Mononuclear cell (primary cell): ENCODE results near the gene NKX6-1. TPM values are rescaled to one million over a fixed set of nuclear protein-coding genes. Genes with fewer than 3 reads are reported as not detected.

ENCODE experiments used
- H3K27me3 ChIP-seq: 2 replicates; pipeline ENCODE4 v1.6.0; 2011; ENCODE audit warnings: low read length, control low read depth; ENCODE audit not compliant: insufficient read depth
- H3K4me1 ChIP-seq: 2 replicates; pipeline ENCODE4 v1.5.1; 2011; ENCODE audit warnings: mild to moderate bottlenecking, low read length, control low read depth; ENCODE audit not compliant: insufficient read depth
- H3K4me3 ChIP-seq: 2 replicates; pipeline ENCODE4 v1.5.1; 2011; ENCODE audit warnings: mild to moderate bottlenecking, low read length, moderate library complexity
- H3K9me3 ChIP-seq: 2 replicates; pipeline ENCODE4 v1.5.1; 2011; ENCODE audit warnings: low read depth, mild to moderate bottlenecking, control low read depth, low read length
- total RNA-seq: library from RNA; depleted of rRNA; stranded (reverse); fragments of >200 nt; gene quantifications from one replicate; pipeline ENCODE4 v1.2.3, GENCODE V29; 2012

NKX6-1 gene
- total RNA-seq, result not detected

GRCh38 chr4:84498935-84499623, at the start of gene NKX6-1:
NKX6-1 (minus strand) TSS chr4:84499292; CDS start chr4:84498228, 1,064 bp downstream.
- Histone ChIP-seq H3K4me1 (peaks cover 34% of the 10 kb centered on the region), H3K27me3 (peaks cover 98% of the 10 kb centered on the region), H3K9me3 (no peaks in the 10 kb centered on the region), H3K4me3 (peak within 1 kb of the TSS; percentile 18)

- H3K4me3 ChIP-seq, result no peak overlapping the region
- no peaks in the 10 kb centered on the region for H3K4me1 ChIP-seq
Measured at GRCh38 chr4:84547211-84547610, 48.1 kb upstream of the NKX6-1 start.

GRCh38 chr4:84545093-84545492, 46.0 kb upstream of the NKX6-1 start:
- no peaks in the 10 kb centered on the region for H3K9me3 ChIP-seq
- no peak overlapping the region for H3K4me3 ChIP-seq
- no peaks in the 10 kb centered on the region for H3K27me3 ChIP-seq
- H3K4me1 ChIP-seq, result no peaks in the 10 kb centered on the region

More at GRCh38 chr4:84547211-84547610, 48.1 kb upstream of the NKX6-1 start:
- no peaks in the 10 kb centered on the region for H3K9me3 ChIP-seq
- no peaks in the 10 kb centered on the region for H3K27me3 ChIP-seq

GRCh38 chr4:84535901-84536300, 36.8 kb upstream of the NKX6-1 start:
- no peaks in the 10 kb centered on the region for H3K4me1 ChIP-seq
- no peaks in the 10 kb centered on the region for H3K27me3 ChIP-seq
- H3K4me3 ChIP-seq, result no peak overlapping the region
- no peaks in the 10 kb centered on the region for H3K9me3 ChIP-seq

GRCh38 chr4:84531689-84532088, 32.6 kb upstream of the NKX6-1 start:
- Histone ChIP-seq H3K27me3 (no peaks in the 10 kb centered on the region), H3K9me3 (no peaks in the 10 kb centered on the region), H3K4me1 (no peaks in the 10 kb centered on the region), H3K4me3 (no peak overlapping the region)

- H3K4me3 ChIP-seq, result no peak overlapping the region
- no peaks in the 10 kb centered on the region for H3K4me1 ChIP-seq
- no peaks in the 10 kb centered on the region for H3K9me3 ChIP-seq
- H3K27me3 ChIP-seq, result no peaks in the 10 kb centered on the region
Measured at GRCh38 chr4:84530871-84531270, 31.8 kb upstream of the NKX6-1 start.

- no peak overlapping the region for H3K4me3 ChIP-seq
- H3K9me3 ChIP-seq, result no peaks in the 10 kb centered on the region
- no peaks in the 10 kb centered on the region for H3K27me3 ChIP-seq
- no peaks in the 10 kb centered on the region for H3K4me1 ChIP-seq
Measured at GRCh38 chr4:84530454-84530853, 31.4 kb upstream of the NKX6-1 start.

- Histone ChIP-seq H3K27me3 (no peaks in the 10 kb centered on the region), H3K4me3 (no peak overlapping the region), H3K4me1 (no peaks in the 10 kb centered on the region), H3K9me3 (no peaks in the 10 kb centered on the region)
Measured at GRCh38 chr4:84529169-84529751, 30.2 kb upstream of the NKX6-1 start.

- H3K4me1 ChIP-seq, result no peaks in the 10 kb centered on the region
- H3K27me3 ChIP-seq, result no peaks in the 10 kb centered on the region
- no peaks in the 10 kb centered on the region for H3K9me3 ChIP-seq
- H3K4me3 ChIP-seq, result no peak overlapping the region
Measured at GRCh38 chr4:84527391-84527790, 28.3 kb upstream of the NKX6-1 start.

- Histone ChIP-seq H3K4me1 (no peaks in the 10 kb centered on the region), H3K9me3 (no peaks in the 10 kb centered on the region), H3K4me3 (no peak overlapping the region), H3K27me3 (peaks cover 37% of the 10 kb centered on the region)
Measured at GRCh38 chr4:84515075-84515474, 16.0 kb upstream of the NKX6-1 start.

- Histone ChIP-seq H3K9me3 (no peaks in the 10 kb centered on the region), H3K4me1 (no peaks in the 10 kb centered on the region), H3K27me3 (peaks cover 60% of the 10 kb centered on the region)
Measured at GRCh38 chr4:84512277-84512676, 13.2 kb upstream of the NKX6-1 start.

GRCh38 chr4:84511703-84512102, 12.6 kb upstream of the NKX6-1 start:
- no peaks in the 10 kb centered on the region for H3K4me1 ChIP-seq
- no peaks in the 10 kb centered on the region for H3K9me3 ChIP-seq
- peaks cover 66% of the 10 kb centered on the region for H3K27me3 ChIP-seq
- H3K4me3 ChIP-seq, result no peak overlapping the region

More at GRCh38 chr4:84512277-84512676, 13.2 kb upstream of the NKX6-1 start:
- H3K4me3 ChIP-seq, result no peak overlapping the region

GRCh38 chr4:84507941-84508340, 8.8 kb upstream of the NKX6-1 start:
- no peak overlapping the region for H3K4me3 ChIP-seq
- H3K27me3 ChIP-seq, result peaks cover 87% of the 10 kb centered on the region
- H3K4me1 ChIP-seq, result no peaks in the 10 kb centered on the region
- H3K9me3 ChIP-seq, result no peaks in the 10 kb centered on the region

- Histone ChIP-seq H3K27me3 (peaks cover 91% of the 10 kb centered on the region), H3K4me1 (no peaks in the 10 kb centered on the region), H3K4me3 (no peak overlapping the region), H3K9me3 (no peaks in the 10 kb centered on the region)
Measured at GRCh38 chr4:84504821-84505220, 5.7 kb upstream of the NKX6-1 start.

GRCh38 chr4:84503495-84504437, 4.7 kb upstream of the NKX6-1 start:
- Histone ChIP-seq H3K4me1 (peaks cover 10% of the 10 kb centered on the region), H3K27me3 (peaks cover 95% of the 10 kb centered on the region), H3K4me3 (no peak overlapping the region), H3K9me3 (no peaks in the 10 kb centered on the region)
